ENCODE results near the gene CACNB3.

GRCh38 chr12:48863291-48863690 lies 45.0 kb downstream of the CACNB3 start:
- TF ChIP-seq ZNF444 (CRISPR knock-in tag; IDR thresholded peaks at IDR 0.05) (no peak), PHF8 (IDR thresholded peaks at IDR 0.05; ENCODE audit: borderline replicate concordance, low read length) (no peak), ZNF785 (CRISPR knock-in tag; IDR thresholded peaks at IDR 0.05) (no peak), ZBTB2 (IDR thresholded peaks at IDR 0.05) (no peak), NR3C1 (CRISPR knock-in tag; IDR thresholded peaks at IDR 0.05) (no peak), CTCF (IDR thresholded peaks at IDR 0.05 in 2 of 3, conservative IDR thresholded peaks at IDR 0.05 in 1 of 3; ENCODE audit: insufficient read depth in 2 of 3, low read depth in 1 of 3, low read length in 3 of 3) (no peak), HMBOX1 (IDR thresholded peaks at IDR 0.05) (no peak)
